DOHH2 (cell line): Measurements from ENCODE around the gene NGRN.

Experiments used
- EZH2phosphoT487 ChIP-seq: fragments of 200-600 bp; sonication (generic); IDR thresholded peaks from 2 replicates; pipeline ENCODE4 v1.6.1; 2017; ENCODE audit warnings: borderline replicate concordance, mild to moderate bottlenecking, antibody characterized with exemption, low read length, moderate library complexity, mixed read lengths
- TF ChIP-seq, protein P1 (sequence below): fragments of 200-600 bp; sonication (generic); IDR thresholded peaks from one replicate; pipeline ENCODE4 v1.5.1; 2014; ENCODE audit warnings: antibody characterized with exemption, mild to moderate bottlenecking, low read depth, low read length; ENCODE audit not compliant: poor library complexity, severe bottlenecking

DNA sequence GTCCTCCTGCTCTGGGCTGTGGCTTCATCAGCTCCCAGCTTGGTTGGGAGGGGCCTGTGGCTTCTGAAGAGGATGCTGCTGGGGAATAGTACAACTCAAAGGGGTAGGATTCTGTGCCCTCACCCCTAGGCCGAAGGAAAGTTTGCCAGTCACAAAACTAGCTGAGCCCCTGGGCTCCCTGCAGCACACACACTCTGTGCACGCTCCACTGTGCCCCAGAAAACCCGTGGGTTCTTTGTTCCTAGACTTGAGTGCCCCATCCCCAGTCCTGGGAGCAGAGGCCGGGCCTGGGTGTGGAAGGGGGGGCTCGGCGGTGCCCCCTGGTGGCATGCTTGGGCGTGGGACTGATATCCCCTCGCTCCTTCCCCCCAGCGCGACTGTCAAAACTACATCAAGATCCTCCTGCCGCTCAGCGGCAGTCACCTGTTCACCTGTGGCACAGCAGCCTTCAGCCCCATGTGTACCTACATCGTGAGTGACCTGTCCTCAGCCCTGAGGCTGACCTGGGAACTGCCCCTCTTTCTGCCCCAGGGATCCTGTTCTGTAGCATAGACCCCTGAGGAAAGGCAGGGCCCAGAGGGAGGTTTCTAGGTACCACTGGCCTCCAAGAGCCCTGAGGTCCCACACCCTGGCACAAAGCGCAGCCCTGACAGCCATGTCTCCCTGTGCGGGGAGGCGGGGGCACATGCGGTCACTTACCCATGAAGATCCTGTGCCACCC, 45.9 kb upstream of the NGRN start:
- TF ChIP-seq, protein P1, sequence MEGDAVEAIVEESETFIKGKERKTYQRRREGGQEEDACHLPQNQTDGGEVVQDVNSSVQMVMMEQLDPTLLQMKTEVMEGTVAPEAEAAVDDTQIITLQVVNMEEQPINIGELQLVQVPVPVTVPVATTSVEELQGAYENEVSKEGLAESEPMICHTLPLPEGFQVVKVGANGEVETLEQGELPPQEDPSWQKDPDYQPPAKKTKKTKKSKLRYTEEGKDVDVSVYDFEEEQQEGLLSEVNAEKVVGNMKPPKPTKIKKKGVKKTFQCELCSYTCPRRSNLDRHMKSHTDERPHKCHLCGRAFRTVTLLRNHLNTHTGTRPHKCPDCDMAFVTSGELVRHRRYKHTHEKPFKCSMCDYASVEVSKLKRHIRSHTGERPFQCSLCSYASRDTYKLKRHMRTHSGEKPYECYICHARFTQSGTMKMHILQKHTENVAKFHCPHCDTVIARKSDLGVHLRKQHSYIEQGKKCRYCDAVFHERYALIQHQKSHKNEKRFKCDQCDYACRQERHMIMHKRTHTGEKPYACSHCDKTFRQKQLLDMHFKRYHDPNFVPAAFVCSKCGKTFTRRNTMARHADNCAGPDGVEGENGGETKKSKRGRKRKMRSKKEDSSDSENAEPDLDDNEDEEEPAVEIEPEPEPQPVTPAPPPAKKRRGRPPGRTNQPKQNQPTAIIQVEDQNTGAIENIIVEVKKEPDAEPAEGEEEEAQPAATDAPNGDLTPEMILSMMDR, result peak; percentile 90
- no peak for TF ChIP-seq EZH2phosphoT487
